ENCODE results near the gene TTLL10. TPM values are rescaled to one million over a fixed set of nuclear protein-coding genes. Genes with fewer than 3 reads are reported as not detected.

The TTLL10 gene
- total RNA-seq, 4 donors from 2014 or later = 0.19 to 0.44 TPM; not detected in 2

- Histone ChIP-seq H3K36me3 (no peaks in the 10 kb centered on the region), H3K9me3 (no peaks in the 10 kb centered on the region), H3K27ac (no peak overlapping the region), H3K27me3 (peaks cover 0 to 55% (median 0%) of the 10 kb centered on the region in 4 donors), H3K4me1 (peaks cover 0 to 4% (median 0%) of the 10 kb centered on the region in 3 donors), H3K4me3 (no peak overlapping the region)
- 86 to 88% methylated on average over 17 to 23 of the region's 26 CpGs for WGBS, 2 donors
- no peak for TF ChIP-seq POLR2A (IDR thresholded peaks at IDR 0.05)
- TF ChIP-seq CTCF (IDR thresholded peaks at IDR 0.05) = no peak
- intact Hi-C loops (cut with DNase I) = no loop called here
- DNase-seq = no peak
Observed at GRCh38 chr1:1181129-1181937, 7.7 kb downstream of the TTLL10 start.

- H3K4me1 ChIP-seq = peaks cover 0 to 4% (median 0%) of the 10 kb centered on the region in 3 donors
- no peak for DNase-seq
- no peak overlapping the region for H3K27ac ChIP-seq
- no peak overlapping the region for H3K4me3 ChIP-seq
- WGBS, 2 donors = 63% methylated on average over 6 to 10 of the region's 21 CpGs
- TF ChIP-seq POLR2A (IDR thresholded peaks at IDR 0.05) (no peak), CTCF (IDR thresholded peaks at IDR 0.05) (no peak)
- no peaks in the 10 kb centered on the region for H3K9me3 ChIP-seq
- H3K27me3 ChIP-seq = peaks cover 0 to 49% (median 0%) of the 10 kb centered on the region in 4 donors
- H3K36me3 ChIP-seq = no peaks in the 10 kb centered on the region
- intact Hi-C loops (cut with DNase I) = no loop called here
Observed at GRCh38 chr1:1181938-1182410, 8.3 kb downstream of the TTLL10 start.

- DNase-seq = no peak
- 71 to 86% methylated on average over 13 to 15 of the region's 39 CpGs for WGBS, 2 donors
- no peak for TF ChIP-seq POLR2A (IDR thresholded peaks at IDR 0.05)
- TF ChIP-seq CTCF (IDR thresholded peaks at IDR 0.05) = no peak
- intact Hi-C loops (cut with DNase I) = no loop called here
- H3K4me1 ChIP-seq = peaks cover 0 to 4% (median 0%) of the 10 kb centered on the region in 3 donors
- H3K9me3 ChIP-seq = no peaks in the 10 kb centered on the region
- H3K4me3 ChIP-seq = no peak overlapping the region
- H3K27ac ChIP-seq = peak overlapping the region in 1 of 4 donors; percentile 34
- peaks cover 0 to 43% (median 0%) of the 10 kb centered on the region in 4 donors for H3K27me3 ChIP-seq
- no peaks in the 10 kb centered on the region for H3K36me3 ChIP-seq
Observed at GRCh38 chr1:1182491-1183220, 9.0 kb downstream of the TTLL10 start.

- WGBS, 2 donors = 69 to 77% methylated on average over 18 to 19 of the region's 21 CpGs
- intact Hi-C loops (cut with DNase I) = no loop called here
- no peak overlapping the region for H3K4me3 ChIP-seq
- peaks cover 0 to 38% (median 0%) of the 10 kb centered on the region in 4 donors for H3K27me3 ChIP-seq
- H3K36me3 ChIP-seq = no peaks in the 10 kb centered on the region
- peaks cover 0 to 4% (median 0%) of the 10 kb centered on the region in 3 donors for H3K4me1 ChIP-seq
- H3K27ac ChIP-seq = peak overlapping the region in 1 of 4 donors; percentile 34
- H3K9me3 ChIP-seq = no peaks in the 10 kb centered on the region
- TF ChIP-seq CTCF (IDR thresholded peaks at IDR 0.05) = no peak
- no peak for TF ChIP-seq POLR2A (IDR thresholded peaks at IDR 0.05)
- no peak for DNase-seq
Observed at GRCh38 chr1:1183221-1183747, 9.6 kb downstream of the TTLL10 start.

All from esophagus squamous epithelium (tissue), 5 donors.